K562 (cell line): ENCODE measurements around the gene LRP2. TPM values are rescaled to one million over a fixed set of nuclear protein-coding genes. Genes with fewer than 3 reads are reported as not detected.

Experiments used
- CBFA2T2 ChIP-seq: fragments of 450-650 bp; conservative IDR thresholded peaks from 2 replicates; pipeline ENCODE4 v1.6.1; 2017; ENCODE audit warnings: mild to moderate bottlenecking
- CSDE1 ChIP-seq, 2 experiments: fragments of 450-650 bp; IDR thresholded peaks; 2 replicates each; pipeline ENCODE4 v1.6.1; 2016; ENCODE audit warnings: mild to moderate bottlenecking in 1 of 2
- ETV5 ChIP-seq: sonication (generic); formaldehyde crosslinking; IDR thresholded peaks from 2 replicates; pipeline ENCODE4 v1.4.0; 2020; ENCODE audit warnings: low read depth, mild to moderate bottlenecking, missing genetic modification reagents
- FOXM1 ChIP-seq, 2 experiments: fragments of 450-650 bp in 1 of 2; sonication (generic) in 1 of 2; formaldehyde crosslinking in 1 of 2; IDR thresholded peaks; 2 replicates each; pipeline versions ENCODE4 v1.6.1 to v1.9.0; 2017 to 2022; ENCODE audit warnings: low read depth in 2 of 2, mild to moderate bottlenecking in 2 of 2, missing genetic modification reagents in 1 of 2, moderate library complexity in 1 of 2
- MIER1 ChIP-seq: fragments of 450-650 bp; IDR thresholded peaks from 2 replicates; pipeline ENCODE4 v1.6.1; 2016; ENCODE audit warnings: antibody characterized with exemption, mild to moderate bottlenecking, low read depth
- MYC ChIP-seq, 2 experiments: fragments of 250-450 bp in 1 of 2; sonication (Bioruptor Pico) in 1 of 2; IDR thresholded peaks; 2 replicates each; pipeline versions ENCODE4 v1.5.1 to v1.6.1; 2012 to 2021; ENCODE audit warnings: low read depth in 2 of 2, borderline replicate concordance in 1 of 2, improper control_type of control experiment in 1 of 2, low read length in 1 of 2, mild to moderate bottlenecking in 1 of 2, moderate library complexity in 1 of 2
- PHF21A ChIP-seq: fragments of 450-650 bp; IDR thresholded peaks from 2 replicates; pipeline ENCODE4 v1.6.1; 2017; ENCODE audit warnings: low read depth, borderline replicate concordance
- SIN3A ChIP-seq, 2 experiments: fragments of 150-350 bp in 1 of 2; IDR thresholded peaks; 2 replicates each; pipeline ENCODE4 v1.6.1; 2011 to 2016; ENCODE audit warnings: borderline replicate concordance in 2 of 2, low read depth in 2 of 2, low read length in 2 of 2, mild to moderate bottlenecking in 2 of 2, moderate library complexity in 2 of 2; ENCODE audit not compliant: control insufficient read depth in 1 of 2
- SNRNP70 ChIP-seq: fragments of 200-400 bp; formaldehyde crosslinking; optimal IDR thresholded peaks from 2 replicates; pipeline ENCODE3; 2017; ENCODE audit warnings: low read depth, low read length
- YY1 ChIP-seq, 3 experiments: IDR thresholded peaks; 2 replicates each; pipeline ENCODE4 v1.6.1; 2011; ENCODE audit warnings: low read length in 2 of 3, mild to moderate bottlenecking in 2 of 3, moderate library complexity in 2 of 3, borderline replicate concordance in 1 of 3, control low read depth in 1 of 3, low read depth in 1 of 3; ENCODE audit not compliant: insufficient read depth in 3 of 3, insufficient replicate concordance in 2 of 3, control insufficient read depth in 1 of 3, insufficient read length in 1 of 3; ENCODE audit errors: extremely low read depth in 1 of 3
- ZNF140 ChIP-seq: fragments of 250-450 bp; sonication (Bioruptor Pico); IDR thresholded peaks from 2 replicates; pipeline ENCODE4 v1.8.0; 2021; ENCODE audit warnings: moderate library complexity, mild to moderate bottlenecking, inconsistent platforms
- polyA plus RNA-seq, 8 experiments: library from polyadenylated mRNA; depleted of rRNA in 4 of 8; stranded (reverse) in 5 of 8; unstranded in 3 of 8; fragments of >200 nt; fragmentation: Nextera tagmentation in 2 of 8; fragmentation: Illumina TruSeq in 1 of 8; extraction: Ambion mirVana in 2 of 8; extraction: Trizol in 1 of 8; gene quantifications; 2 replicates each; pipeline versions ENCODE4 v1.2.1 to v1.2.3, GENCODE V29; 2011 to 2014; ENCODE audit warnings: inconsistent platforms in 1 of 8, missing spikeins in 1 of 8
- total RNA-seq, 7 experiments: library from RNA; depleted of rRNA in 6 of 7; stranded (reverse); fragments of >200 nt in 6 of 7; fragmentation: Illumina TruSeq in 2 of 7; extraction: Trizol in 2 of 7; gene quantifications; 2 replicates each; pipeline versions ENCODE4 v1.2.1 to v1.2.3, GENCODE V29; 2011 to 2021; ENCODE audit warnings: low replicate concordance in 1 of 7
- TF ChIP-seq, protein P1 (sequence below): fragments of 450-650 bp; IDR thresholded peaks from 2 replicates; pipeline ENCODE4 v1.6.1; 2016; ENCODE audit warnings: missing biosample characterization, missing genetic modification characterization
- TF ChIP-seq, protein P2 (sequence below): fragments of 450-650 bp; IDR thresholded peaks from 2 replicates; pipeline ENCODE4 v1.6.1; 2018; ENCODE audit warnings: mild to moderate bottlenecking, low read depth; ENCODE audit not compliant: partially characterized antibody
- TF ChIP-seq, protein P3 (sequence below): fragments of 450-650 bp; IDR thresholded peaks from 2 replicates; pipeline ENCODE4 v1.6.1; 2017; ENCODE audit warnings: antibody characterized with exemption, mild to moderate bottlenecking
- TF ChIP-seq, protein P4 (sequence below): fragments of 250-450 bp; sonication (Bioruptor Pico); IDR thresholded peaks from 2 replicates; pipeline ENCODE4 v1.5.0; 2020; ENCODE audit warnings: mild to moderate bottlenecking

The LRP2 gene
- total and polyA plus RNA-seq, 9 of the 15 experiments (the other 6 are each of a cell fraction or from before 2014, with no cell fraction given), result 0.04 to 0.18 (median 0.11) TPM; not detected in 1

DNA sequence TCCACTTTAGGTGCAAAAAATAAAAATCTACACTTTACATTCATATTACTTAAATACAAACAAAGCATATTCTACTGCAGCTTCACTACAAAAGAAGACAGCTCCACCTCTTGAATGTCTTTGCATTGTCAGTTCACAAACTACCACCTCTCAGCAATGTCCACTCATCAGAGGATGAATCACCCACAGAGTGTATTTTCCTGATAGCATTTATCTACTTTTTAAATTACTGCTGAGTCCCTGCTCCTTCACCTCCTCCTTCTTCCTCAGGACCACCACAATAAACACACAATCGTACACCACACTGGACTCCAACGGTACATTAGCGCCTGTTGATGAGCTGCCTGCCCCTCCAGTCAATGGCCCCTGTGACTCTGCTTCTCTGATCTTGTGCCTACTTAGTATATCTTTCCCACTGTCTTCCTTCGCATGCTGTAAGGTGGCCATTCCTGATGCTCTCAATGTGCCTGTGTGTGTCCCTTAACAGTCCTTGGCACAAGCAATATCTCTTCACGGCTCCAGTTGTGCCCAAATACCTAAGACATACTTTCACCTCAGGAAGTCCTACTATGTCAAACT lies 172.0 kb downstream of the LRP2 start (continued):
- TF ChIP-seq, protein P1, sequence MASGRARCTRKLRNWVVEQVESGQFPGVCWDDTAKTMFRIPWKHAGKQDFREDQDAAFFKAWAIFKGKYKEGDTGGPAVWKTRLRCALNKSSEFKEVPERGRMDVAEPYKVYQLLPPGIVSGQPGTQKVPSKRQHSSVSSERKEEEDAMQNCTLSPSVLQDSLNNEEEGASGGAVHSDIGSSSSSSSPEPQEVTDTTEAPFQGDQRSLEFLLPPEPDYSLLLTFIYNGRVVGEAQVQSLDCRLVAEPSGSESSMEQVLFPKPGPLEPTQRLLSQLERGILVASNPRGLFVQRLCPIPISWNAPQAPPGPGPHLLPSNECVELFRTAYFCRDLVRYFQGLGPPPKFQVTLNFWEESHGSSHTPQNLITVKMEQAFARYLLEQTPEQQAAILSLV, result no peak
- TF ChIP-seq, protein P2, sequence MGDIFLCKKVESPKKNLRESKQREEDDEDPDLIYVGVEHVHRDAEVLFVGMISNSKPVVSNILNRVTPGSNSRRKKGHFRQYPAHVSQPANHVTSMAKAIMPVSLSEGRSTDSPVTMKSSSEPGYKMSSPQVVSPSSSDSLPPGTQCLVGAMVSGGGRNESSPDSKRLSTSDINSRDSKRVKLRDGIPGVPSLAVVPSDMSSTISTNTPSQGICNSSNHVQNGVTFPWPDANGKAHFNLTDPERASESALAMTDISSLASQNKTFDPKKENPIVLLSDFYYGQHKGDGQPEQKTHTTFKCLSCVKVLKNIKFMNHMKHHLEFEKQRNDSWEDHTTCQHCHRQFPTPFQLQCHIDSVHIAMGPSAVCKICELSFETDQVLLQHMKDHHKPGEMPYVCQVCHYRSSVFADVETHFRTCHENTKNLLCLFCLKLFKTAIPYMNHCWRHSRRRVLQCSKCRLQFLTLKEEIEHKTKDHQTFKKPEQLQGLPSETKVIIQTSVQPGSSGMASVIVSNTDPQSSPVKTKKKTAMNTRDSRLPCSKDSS, result no peak
- TF ChIP-seq, protein P3, sequence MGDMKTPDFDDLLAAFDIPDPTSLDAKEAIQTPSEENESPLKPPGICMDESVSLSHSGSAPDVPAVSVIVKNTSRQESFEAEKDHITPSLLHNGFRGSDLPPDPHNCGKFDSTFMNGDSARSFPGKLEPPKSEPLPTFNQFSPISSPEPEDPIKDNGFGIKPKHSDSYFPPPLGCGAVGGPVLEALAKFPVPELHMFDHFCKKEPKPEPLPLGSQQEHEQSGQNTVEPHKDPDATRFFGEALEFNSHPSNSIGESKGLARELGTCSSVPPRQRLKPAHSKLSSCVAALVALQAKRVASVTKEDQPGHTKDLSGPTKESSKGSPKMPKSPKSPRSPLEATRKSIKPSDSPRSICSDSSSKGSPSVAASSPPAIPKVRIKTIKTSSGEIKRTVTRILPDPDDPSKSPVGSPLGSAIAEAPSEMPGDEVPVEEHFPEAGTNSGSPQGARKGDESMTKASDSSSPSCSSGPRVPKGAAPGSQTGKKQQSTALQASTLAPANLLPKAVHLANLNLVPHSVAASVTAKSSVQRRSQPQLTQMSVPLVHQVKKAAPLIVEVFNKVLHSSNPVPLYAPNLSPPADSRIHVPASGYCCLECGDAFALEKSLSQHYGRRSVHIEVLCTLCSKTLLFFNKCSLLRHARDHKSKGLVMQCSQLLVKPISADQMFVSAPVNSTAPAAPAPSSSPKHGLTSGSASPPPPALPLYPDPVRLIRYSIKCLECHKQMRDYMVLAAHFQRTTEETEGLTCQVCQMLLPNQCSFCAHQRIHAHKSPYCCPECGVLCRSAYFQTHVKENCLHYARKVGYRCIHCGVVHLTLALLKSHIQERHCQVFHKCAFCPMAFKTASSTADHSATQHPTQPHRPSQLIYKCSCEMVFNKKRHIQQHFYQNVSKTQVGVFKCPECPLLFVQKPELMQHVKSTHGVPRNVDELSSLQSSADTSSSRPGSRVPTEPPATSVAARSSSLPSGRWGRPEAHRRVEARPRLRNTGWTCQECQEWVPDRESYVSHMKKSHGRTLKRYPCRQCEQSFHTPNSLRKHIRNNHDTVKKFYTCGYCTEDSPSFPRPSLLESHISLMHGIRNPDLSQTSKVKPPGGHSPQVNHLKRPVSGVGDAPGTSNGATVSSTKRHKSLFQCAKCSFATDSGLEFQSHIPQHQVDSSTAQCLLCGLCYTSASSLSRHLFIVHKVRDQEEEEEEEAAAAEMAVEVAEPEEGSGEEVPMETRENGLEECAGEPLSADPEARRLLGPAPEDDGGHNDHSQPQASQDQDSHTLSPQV, result no peak
- TF ChIP-seq MYC (IDR thresholded peaks at IDR 0.05; ENCODE audit: low read depth, low read length), result no peak
- no peak for TF ChIP-seq MYC (CRISPR knock-in tag; IDR thresholded peaks at IDR 0.05; ENCODE audit: borderline replicate concordance, low read depth)
- TF ChIP-seq SNRNP70, result no peak
- no peak for TF ChIP-seq MIER1
- no peak for TF ChIP-seq YY1 (IDR thresholded peaks at IDR 0.05; ENCODE audit: borderline replicate concordance in 1 of 3, control insufficient read depth in 1 of 3, extremely low read depth in 1 of 3, insufficient read depth in 3 of 3, insufficient read length in 1 of 3, insufficient replicate concordance in 2 of 3, low read depth in 1 of 3, low read length in 2 of 3)
- no peak for TF ChIP-seq SIN3A (IDR thresholded peaks at IDR 0.05; ENCODE audit: borderline replicate concordance in 2 of 2, control insufficient read depth in 1 of 2, low read depth in 2 of 2, low read length in 2 of 2)
- TF ChIP-seq PHF21A, result no peak
- TF ChIP-seq CBFA2T2, result peak; percentile 78
- peak; percentile 39; the same call in 1 of the 2 replicates for TF ChIP-seq FOXM1 (IDR thresholded peaks at IDR 0.05; ENCODE audit: low read depth)
- TF ChIP-seq FOXM1 (CRISPR knock-in tag; IDR thresholded peaks at IDR 0.05; ENCODE audit: low read depth), result no peak
- TF ChIP-seq ZNF140, result no peak
- peak; percentile 38; the same call in 1 of the 2 replicates for TF ChIP-seq ETV5
- TF ChIP-seq, protein P4, sequence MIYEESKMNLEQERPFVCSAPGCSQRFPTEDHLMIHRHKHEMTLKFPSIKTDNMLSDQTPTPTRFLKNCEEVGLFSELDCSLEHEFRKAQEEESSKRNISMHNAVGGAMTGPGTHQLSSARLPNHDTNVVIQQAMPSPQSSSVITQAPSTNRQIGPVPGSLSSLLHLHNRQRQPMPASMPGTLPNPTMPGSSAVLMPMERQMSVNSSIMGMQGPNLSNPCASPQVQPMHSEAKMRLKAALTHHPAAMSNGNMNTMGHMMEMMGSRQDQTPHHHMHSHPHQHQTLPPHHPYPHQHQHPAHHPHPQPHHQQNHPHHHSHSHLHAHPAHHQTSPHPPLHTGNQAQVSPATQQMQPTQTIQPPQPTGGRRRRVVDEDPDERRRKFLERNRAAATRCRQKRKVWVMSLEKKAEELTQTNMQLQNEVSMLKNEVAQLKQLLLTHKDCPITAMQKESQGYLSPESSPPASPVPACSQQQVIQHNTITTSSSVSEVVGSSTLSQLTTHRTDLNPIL (CRISPR knock-in tag), result no peak
- TF ChIP-seq CSDE1 (IDR thresholded peaks at IDR 0.05), result no peak
